Activated B cell treated with CpG ODN at 0.5 μM for 24 hours (primary cell): Measurements from ENCODE around the gene MAML2. TPM values are rescaled to one million over a fixed set of nuclear protein-coding genes. Genes with fewer than 3 reads are reported as not detected.

Experiments
- ATAC-seq: fragments of 200-7000 bp; cut with Tn5 transposase; one replicate; pipeline ENCODE4 v1.10.0; 2021; ENCODE audit warnings: low read depth, mild to moderate bottlenecking, moderate library complexity
- CTCF ChIA-PET: fragments of 350-600 bp; sonication (Branson Sonifier 250); formaldehyde crosslinking; loops from one replicate; lab custom pipeline; 2021; ENCODE audit warnings: antibody characterized with exemption; lab: Charles Lee
- POLR2A ChIA-PET: fragments of 350-600 bp; sonication (Branson Sonifier 250); formaldehyde crosslinking; loops from one replicate; lab custom pipeline; 2021; ENCODE audit warnings: antibody characterized with exemption; lab: Charles Lee
- DNase-seq: peaks from one replicate; pipeline ENCODE4 v3.0.0; 2022
- H3K27ac Mint-ChIP-seq: one replicate; pipeline ENCODE4 v1.8.0; 2020; ENCODE audit warnings: mixed read lengths
- H3K27me3 Mint-ChIP-seq: one replicate; pipeline ENCODE4 v1.8.0; 2021; ENCODE audit warnings: mixed read lengths
- H3K36me3 Mint-ChIP-seq: one replicate; pipeline ENCODE4 v1.8.0; 2021; ENCODE audit warnings: low read depth, mixed read lengths
- H3K4me1 Mint-ChIP-seq: one replicate; pipeline ENCODE4 v1.8.0; 2021; ENCODE audit warnings: mixed read lengths
- H3K4me3 Mint-ChIP-seq: one replicate; pipeline ENCODE4 v1.8.0; 2020; ENCODE audit warnings: mild to moderate bottlenecking, mixed read lengths
- H3K9me3 Mint-ChIP-seq: one replicate; pipeline ENCODE4 v1.8.0; 2020; ENCODE audit warnings: mixed read lengths
- intact Hi-C: fragments of 100-400 bp; cut with micrococcal nuclease; formaldehyde crosslinking; loops from one replicate; pipeline ENCODE4 v1.15.1; 2024
- total RNA-seq: library from RNA; stranded (reverse); gene quantifications from 2 replicates; pipeline ENCODE4 v1.2.3, GENCODE V29; 2022
- TF ChIP-seq, protein P1 (sequence below): fragments of 200-600 bp; IDR thresholded peaks from one replicate; pipeline ENCODE4 v1.8.0; 2022; ENCODE audit warnings: antibody characterized with exemption, mild to moderate bottlenecking

MAML2 gene
- total RNA-seq, result 20.9 and 24.8 TPM in 2 replicates

GRCh38 chr11:96342961-96343711 lies at the start of gene MAML2:
TSS of gene MAML2 (minus strand) at chr11:96343195. CDS start at chr11:96341895, 1,300 bp downstream.
- DNase-seq, result peak; percentile 72
- ChIA-PET CTCF (interaction anchor here (0.5 to 6.9 kb wide), 69 partner anchors 8 to 1190 kb away, joined by 3 to 116 read pairs (median 5); partner anchors contain the start of genes CCDC82 and JRKL), POLR2A (interaction anchor here (0.5 to 6.5 kb wide), 33 partner anchors 14 to 1189 kb away, joined by 3 to 65 read pairs (median 4); partner anchors contain the start of genes CCDC82, CEP57, FAM76B and JRKL)
- Mint-ChIP-seq H3K4me3 (peak within 1 kb of the TSS; percentile 98), H3K36me3 (peaks cover 11% of the 10 kb centered on the region), H3K9me3 (no peaks in the 10 kb centered on the region), H3K4me1 (peaks cover 50% of the 10 kb centered on the region), H3K27me3 (no peaks in the 10 kb centered on the region), H3K27ac (peak within 1 kb of the TSS; percentile 95)
- peak; percentile 88 for ATAC-seq
- TF ChIP-seq, protein P1, sequence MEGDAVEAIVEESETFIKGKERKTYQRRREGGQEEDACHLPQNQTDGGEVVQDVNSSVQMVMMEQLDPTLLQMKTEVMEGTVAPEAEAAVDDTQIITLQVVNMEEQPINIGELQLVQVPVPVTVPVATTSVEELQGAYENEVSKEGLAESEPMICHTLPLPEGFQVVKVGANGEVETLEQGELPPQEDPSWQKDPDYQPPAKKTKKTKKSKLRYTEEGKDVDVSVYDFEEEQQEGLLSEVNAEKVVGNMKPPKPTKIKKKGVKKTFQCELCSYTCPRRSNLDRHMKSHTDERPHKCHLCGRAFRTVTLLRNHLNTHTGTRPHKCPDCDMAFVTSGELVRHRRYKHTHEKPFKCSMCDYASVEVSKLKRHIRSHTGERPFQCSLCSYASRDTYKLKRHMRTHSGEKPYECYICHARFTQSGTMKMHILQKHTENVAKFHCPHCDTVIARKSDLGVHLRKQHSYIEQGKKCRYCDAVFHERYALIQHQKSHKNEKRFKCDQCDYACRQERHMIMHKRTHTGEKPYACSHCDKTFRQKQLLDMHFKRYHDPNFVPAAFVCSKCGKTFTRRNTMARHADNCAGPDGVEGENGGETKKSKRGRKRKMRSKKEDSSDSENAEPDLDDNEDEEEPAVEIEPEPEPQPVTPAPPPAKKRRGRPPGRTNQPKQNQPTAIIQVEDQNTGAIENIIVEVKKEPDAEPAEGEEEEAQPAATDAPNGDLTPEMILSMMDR, result no peak
- intact Hi-C loops, result loop anchor here (1.0 to 2.0 kb wide), 16 partner anchors 46 to 1192 kb away; partner anchors contain the start of genes CCDC82 and CEP57

GRCh38 chr11:96391698-96392307 lies 48.8 kb upstream of the MAML2 start:
- TF ChIP-seq, protein P1, result no peak
- H3K9me3 Mint-ChIP-seq, result no peaks in the 10 kb centered on the region
- no peaks in the 10 kb centered on the region for H3K27me3 Mint-ChIP-seq
- ATAC-seq (no peak), DNase-seq (no peak)
- POLR2A ChIA-PET, result interaction anchor here (0.5 kb wide), 1 partner anchor 149 kb away, joined by 3 read pairs; no protein-coding TSS in a partner anchor
- peaks cover 29% of the 10 kb centered on the region for H3K36me3 Mint-ChIP-seq
- H3K4me1 Mint-ChIP-seq, result peaks cover 33% of the 10 kb centered on the region
- no peak overlapping the region for H3K4me3 Mint-ChIP-seq
- H3K27ac Mint-ChIP-seq, result no peak overlapping the region
- CTCF ChIA-PET, result interaction anchor here (2.7 to 4.7 kb wide), 2 partner anchors 49 to 555 kb away, joined by 20 to 72 read pairs; partner anchors contain the start of gene MAML2
- intact Hi-C loops, result loop anchor here (2.0 to 10.0 kb wide), 4 partner anchors 150 to 1897 kb away; partner anchors contain the start of genes ANKRD49, MRE11 and SRSF8

GRCh38 chr11:96390488-96390792 lies 47.4 kb upstream of the MAML2 start:
- DNase-seq, result no peak
- H3K27ac Mint-ChIP-seq, result peak overlapping the region; percentile 90
- intact Hi-C loops, result loop anchor here (1.0 to 10.0 kb wide), 5 partner anchors 148 to 1896 kb away; partner anchors contain the start of genes ANKRD49, CWC15, KDM4D and MRE11
- H3K27me3 Mint-ChIP-seq, result no peaks in the 10 kb centered on the region
- ATAC-seq, result no peak
- H3K36me3 Mint-ChIP-seq, result peaks cover 32% of the 10 kb centered on the region
- H3K4me1 Mint-ChIP-seq, result peaks cover 33% of the 10 kb centered on the region
- no peaks in the 10 kb centered on the region for H3K9me3 Mint-ChIP-seq
- H3K4me3 Mint-ChIP-seq, result peak overlapping the region; percentile 94
- CTCF ChIA-PET, result interaction anchor here (1.4 to 3.1 kb wide), 4 partner anchors 48 to 554 kb away, joined by 9 to 17 read pairs (median 13); partner anchors contain the start of gene MAML2
- POLR2A ChIA-PET, result interaction anchor here (0.6 to 3.2 kb wide), 7 partner anchors 48 to 600 kb away, joined by 3 to 36 read pairs (median 5); partner anchors contain the start of genes CEP57, FAM76B and MAML2
- TF ChIP-seq, protein P1, result no peak

GRCh38 chr11:96389720-96390487 lies 46.9 kb upstream of the MAML2 start, which contains the start of the genes CCDC82 and JRKL:
TSS of gene CCDC82 (minus strand) at chr11:96389912. CDS start at chr11:96384747, 5,165 bp downstream.
TSS of gene JRKL (plus strand) at chr11:96390013. CDS start at chr11:96390650, 637 bp downstream.
- POLR2A ChIA-PET, result interaction anchor here (0.6 to 3.2 kb wide), 12 partner anchors 10 to 691 kb away, joined by 3 to 36 read pairs (median 4); partner anchors contain the start of genes CEP57, FAM76B and MAML2
- DNase-seq, result peak; percentile 99
- no peaks in the 10 kb centered on the region for H3K27me3 Mint-ChIP-seq
- peak within 1 kb of the TSS; percentile 90 for H3K27ac Mint-ChIP-seq
- H3K36me3 Mint-ChIP-seq, result peaks cover 32% of the 10 kb centered on the region
- CTCF ChIA-PET, result interaction anchor here (1.0 to 3.1 kb wide), 5 partner anchors 47 to 554 kb away, joined by 3 to 17 read pairs (median 12); partner anchors contain the start of gene MAML2
- peak within 1 kb of the TSS; percentile 94 for H3K4me3 Mint-ChIP-seq
- intact Hi-C loops, result loop anchor here (1.0 to 10.0 kb wide), 9 partner anchors 47 to 1895 kb away; partner anchors contain the start of genes ANKRD49, CEP57, CWC15 and KDM4D
- peak; percentile 98 for ATAC-seq
- TF ChIP-seq, protein P1, result no peak
- H3K4me1 Mint-ChIP-seq, result peaks cover 33% of the 10 kb centered on the region
- H3K9me3 Mint-ChIP-seq, result no peaks in the 10 kb centered on the region
